ENCODE data around the gene YBX1. TPM values are rescaled to one million over a fixed set of nuclear protein-coding genes. Genes with fewer than 3 reads are reported as not detected.

YBX1 gene
- total and polyA plus RNA-seq, 2 of the 13 experiments (the other 11 are each of a cell fraction or from before 2014, with no cell fraction given), result 339 to 628 TPM

- 0 out of 2 replicates have a peak, but pooled peaks have one; percentile 88 for TF ChIP-seq ARID2 (CRISPR knock-in tag; IDR thresholded peaks at IDR 0.05; ENCODE audit: borderline replicate concordance)
- peak; percentile 59; the same call in 1 of the 2 replicates for TF ChIP-seq KLF9 (CRISPR knock-in tag; IDR thresholded peaks at IDR 0.05; ENCODE audit: low read depth)
- no peak for TF ChIP-seq PCBP2 (optimal IDR thresholded peaks at IDR 0.05; ENCODE audit: low read depth, low read length, poor library complexity, severe bottlenecking)
- TF ChIP-seq ZNF354B (CRISPR knock-in tag; IDR thresholded peaks at IDR 0.05), result no peak
- 0 out of 2 replicates have a peak, but pooled peaks have one; percentile 32 for TF ChIP-seq ZNF879 (CRISPR knock-in tag; IDR thresholded peaks at IDR 0.05)
- TF ChIP-seq, protein P1, sequence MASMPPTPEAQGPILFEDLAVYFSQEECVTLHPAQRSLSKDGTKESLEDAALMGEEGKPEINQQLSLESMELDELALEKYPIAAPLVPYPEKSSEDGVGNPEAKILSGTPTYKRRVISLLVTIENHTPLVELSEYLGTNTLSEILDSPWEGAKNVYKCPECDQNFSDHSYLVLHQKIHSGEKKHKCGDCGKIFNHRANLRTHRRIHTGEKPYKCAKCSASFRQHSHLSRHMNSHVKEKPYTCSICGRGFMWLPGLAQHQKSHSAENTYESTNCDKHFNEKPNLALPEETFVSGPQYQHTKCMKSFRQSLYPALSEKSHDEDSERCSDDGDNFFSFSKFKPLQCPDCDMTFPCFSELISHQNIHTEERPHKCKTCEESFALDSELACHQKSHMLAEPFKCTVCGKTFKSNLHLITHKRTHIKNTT (CRISPR knock-in tag; IDR thresholded peaks at IDR 0.05), result no peak
- no peak for TF ChIP-seq ESRRA (CRISPR knock-in tag; IDR thresholded peaks at IDR 0.05; ENCODE audit: low read depth)
- TF ChIP-seq, protein P2, sequence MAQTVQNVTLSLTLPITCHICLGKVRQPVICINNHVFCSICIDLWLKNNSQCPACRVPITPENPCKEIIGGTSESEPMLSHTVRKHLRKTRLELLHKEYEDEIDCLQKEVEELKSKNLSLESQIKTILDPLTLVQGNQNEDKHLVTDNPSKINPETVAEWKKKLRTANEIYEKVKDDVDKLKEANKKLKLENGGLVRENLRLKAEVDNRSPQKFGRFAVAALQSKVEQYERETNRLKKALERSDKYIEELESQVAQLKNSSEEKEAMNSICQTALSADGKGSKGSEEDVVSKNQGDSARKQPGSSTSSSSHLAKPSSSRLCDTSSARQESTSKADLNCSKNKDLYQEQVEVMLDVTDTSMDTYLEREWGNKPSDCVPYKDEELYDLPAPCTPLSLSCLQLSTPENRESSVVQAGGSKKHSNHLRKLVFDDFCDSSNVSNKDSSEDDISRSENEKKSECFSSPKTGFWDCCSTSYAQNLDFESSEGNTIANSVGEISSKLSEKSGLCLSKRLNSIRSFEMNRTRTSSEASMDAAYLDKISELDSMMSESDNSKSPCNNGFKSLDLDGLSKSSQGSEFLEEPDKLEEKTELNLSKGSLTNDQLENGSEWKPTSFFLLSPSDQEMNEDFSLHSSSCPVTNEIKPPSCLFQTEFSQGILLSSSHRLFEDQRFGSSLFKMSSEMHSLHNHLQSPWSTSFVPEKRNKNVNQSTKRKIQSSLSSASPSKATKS (CRISPR knock-in tag; IDR thresholded peaks at IDR 0.05), result 0 out of 2 replicates have a peak, but pooled peaks have one; percentile 39
- TF ChIP-seq MXD1 (CRISPR knock-in tag; IDR thresholded peaks at IDR 0.05), result peak; percentile 69; the same call in 1 of the 2 replicates
- TF ChIP-seq SALL2 (CRISPR knock-in tag; IDR thresholded peaks at IDR 0.05), result no peak
- TF ChIP-seq STAT6 (CRISPR knock-in tag; IDR thresholded peaks at IDR 0.05; ENCODE audit: borderline replicate concordance), result peak; percentile 61; the same call in 1 of the 2 replicates
- TF ChIP-seq SRSF4 (IDR thresholded peaks at IDR 0.05; ENCODE audit: low read depth, low read length, poor library complexity, severe bottlenecking), result no peak
- TF ChIP-seq ZBTB44 (CRISPR knock-in tag; IDR thresholded peaks at IDR 0.05), result no peak
- peak; percentile 86 for TF ChIP-seq GMEB1 (CRISPR knock-in tag; IDR thresholded peaks at IDR 0.05; ENCODE audit: borderline replicate concordance)
- no peak for TF ChIP-seq ZNF615 (CRISPR knock-in tag; IDR thresholded peaks at IDR 0.05; ENCODE audit: borderline replicate concordance)
- TF ChIP-seq, protein P3, sequence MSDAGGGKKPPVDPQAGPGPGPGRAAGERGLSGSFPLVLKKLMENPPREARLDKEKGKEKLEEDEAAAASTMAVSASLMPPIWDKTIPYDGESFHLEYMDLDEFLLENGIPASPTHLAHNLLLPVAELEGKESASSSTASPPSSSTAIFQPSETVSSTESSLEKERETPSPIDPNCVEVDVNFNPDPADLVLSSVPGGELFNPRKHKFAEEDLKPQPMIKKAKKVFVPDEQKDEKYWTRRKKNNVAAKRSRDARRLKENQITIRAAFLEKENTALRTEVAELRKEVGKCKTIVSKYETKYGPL (CRISPR knock-in tag; IDR thresholded peaks at IDR 0.05), result no peak
Measured at GRCh38 chr1:42657981-42658876, 24.0 kb upstream of the YBX1 start, which contains the start of gene PPIH (continued).

All from HepG2 (cell line).